Activated CD4-positive, alpha-beta memory T cell treated with anti-CD3 and anti-CD28 coated beads for 36 hours (primary cell): ENCODE results near the gene PYCR2. TPM values are rescaled to one million over a fixed set of nuclear protein-coding genes. Genes with fewer than 3 reads are reported as not detected.
"Not testable (repeated sequence)": the region's sequence is repeated elsewhere in the genome, so short reads cannot be mapped to it uniquely, and the experiment has no call there.

Source experiments
- CTCF ChIA-PET: fragments of 350-600 bp; sonication (Branson Sonifier 250); formaldehyde crosslinking; loops from one replicate; lab custom pipeline; 2021; ENCODE audit warnings: antibody characterized with exemption, inconsistent platforms; lab: Charles Lee
- POLR2A ChIA-PET: fragments of 350-600 bp; sonication (Branson Sonifier 250); formaldehyde crosslinking; loops from one replicate; lab custom pipeline; 2021; ENCODE audit warnings: antibody characterized with exemption; lab: Charles Lee
- DNase-seq: peaks from one replicate; pipeline ENCODE4 v3.0.0-alpha.2; 2020
- H3K27ac Mint-ChIP-seq: one replicate; pipeline ENCODE4 v1.8.0; 2021; ENCODE audit warnings: mixed read lengths
- H3K27me3 Mint-ChIP-seq: one replicate; pipeline ENCODE4 v1.8.0; 2021; ENCODE audit warnings: mixed read lengths
- H3K36me3 Mint-ChIP-seq: one replicate; pipeline ENCODE4 v1.8.0; 2021; ENCODE audit warnings: mixed read lengths
- H3K4me1 Mint-ChIP-seq: one replicate; pipeline ENCODE4 v1.8.0; 2021; ENCODE audit warnings: low read depth, mixed read lengths
- H3K4me3 Mint-ChIP-seq: one replicate; pipeline ENCODE4 v1.8.0; 2021; ENCODE audit warnings: mild to moderate bottlenecking, mixed read lengths
- H3K9me3 Mint-ChIP-seq: one replicate; pipeline ENCODE4 v1.8.0; 2021; ENCODE audit warnings: mixed read lengths
- intact Hi-C: fragments of 100-400 bp; cut with micrococcal nuclease; formaldehyde crosslinking; loops from one replicate; pipeline ENCODE4 v1.15.1; 2023
- total RNA-seq, 2 experiments: library from RNA; stranded (reverse); gene quantifications; one replicate each; pipeline ENCODE4 v1.2.3, GENCODE V29; 2021

The PYCR2 gene
- total RNA-seq = 100 to 1,000 TPM; 127 TPM

DNA sequence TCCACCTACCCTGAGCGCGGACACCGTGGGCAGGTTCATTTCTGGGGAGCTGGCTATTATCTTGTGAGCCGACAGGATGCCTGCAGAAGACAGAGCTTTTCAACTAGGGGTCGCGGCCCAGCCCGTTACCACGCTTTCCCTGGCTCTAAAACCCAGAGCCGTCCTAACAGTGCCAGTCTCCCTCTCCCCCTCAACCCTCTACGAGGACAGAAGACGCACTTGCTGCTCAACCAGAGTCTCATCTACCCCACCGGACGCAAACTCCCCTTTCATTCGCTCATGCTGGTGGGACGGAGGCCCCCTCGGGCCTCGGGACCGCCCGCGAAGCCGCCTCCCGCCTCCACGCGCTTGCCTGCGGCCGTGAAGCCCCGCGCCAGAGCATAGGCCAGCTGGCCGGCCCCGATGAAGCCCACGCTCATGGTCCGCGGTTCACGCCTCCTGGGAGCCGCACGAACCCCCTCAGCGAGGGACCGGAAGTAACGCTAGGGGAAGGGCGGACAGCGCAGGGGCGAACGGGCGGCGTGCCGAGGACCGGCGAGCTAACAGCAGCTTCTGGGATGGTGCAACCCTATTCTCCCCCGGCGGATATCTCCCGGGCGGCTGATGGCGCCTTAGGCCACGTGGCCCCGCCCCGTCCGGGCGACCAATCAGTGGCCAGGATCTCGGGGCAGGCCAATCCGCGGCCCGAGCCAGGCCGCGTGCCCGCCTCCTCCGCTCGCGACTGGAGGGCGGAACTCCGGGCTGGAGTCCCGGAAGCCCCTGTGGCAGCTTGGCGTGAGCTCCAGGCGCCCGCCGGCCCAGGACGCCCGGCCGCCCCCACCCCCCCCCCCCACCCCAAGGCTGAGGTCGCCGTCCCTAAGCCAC is at the start of gene PYCR2:
Gene PYCR2 (minus strand): TSS at position 559 of the 864 bp plus-strand sequence. CDS start 140 bp downstream, at position 419.
- intact Hi-C loops = loop anchor here (1.0 to 10.0 kb wide), 7 partner anchors 27 to 479 kb away; partner anchors contain the start of genes H3-3A, SDE2, SRP9 and TMEM63A
- POLR2A ChIA-PET = interaction anchor here (1.0 to 3.6 kb wide), 14 partner anchors 13 to 463 kb away, joined by 3 to 20 read pairs (median 5); partner anchors contain the start of genes SDE2, SRP9 and TMEM63A
- H3K27me3 Mint-ChIP-seq = no peaks in the 10 kb centered on the region
- peak within 1 kb of the TSS; percentile 92 for H3K27ac Mint-ChIP-seq
- H3K4me1 Mint-ChIP-seq = peaks cover 37% of the 10 kb centered on the region
- peak within 1 kb of the TSS; percentile 95 for H3K4me3 Mint-ChIP-seq
- no peaks in the 10 kb centered on the region for H3K9me3 Mint-ChIP-seq
- DNase-seq = peak; percentile 97
- CTCF ChIA-PET = interaction anchor here (1.0 to 2.6 kb wide), 8 partner anchors 13 to 451 kb away, joined by 3 to 17 read pairs (median 6); partner anchors contain the start of genes SRP9 and TMEM63A
- peaks cover 28% of the 10 kb centered on the region for H3K36me3 Mint-ChIP-seq

DNA sequence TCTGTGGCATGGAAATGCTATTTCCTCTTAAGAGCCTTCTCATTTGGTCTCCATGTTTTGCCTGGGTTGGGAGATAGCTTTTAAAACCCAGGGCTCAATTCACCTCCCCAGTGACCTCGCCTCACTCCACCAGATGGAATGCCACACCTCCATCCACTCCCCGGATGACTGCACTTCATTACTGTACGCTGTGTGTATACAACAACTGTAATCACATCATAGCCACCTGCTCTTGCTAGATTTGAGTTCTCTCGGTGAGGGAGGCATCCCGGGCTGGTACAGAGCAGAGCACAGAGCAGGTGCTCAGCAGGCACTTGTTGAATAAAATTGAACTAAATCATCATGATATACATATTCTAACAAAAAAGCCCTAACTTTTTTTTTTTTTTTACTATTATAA is 49.1 kb upstream of the PYCR2 start:
- ChIA-PET POLR2A (no interaction called here), CTCF (interaction anchor here (0.5 to 2.9 kb wide), 4 partner anchors 10 to 498 kb away, joined by 3 to 8 read pairs (median 7); no protein-coding TSS in a partner anchor)
- Mint-ChIP-seq H3K36me3 (peaks cover 6% of the 10 kb centered on the region), H3K4me3 (no peak overlapping the region), H3K27me3 (no peaks in the 10 kb centered on the region), H3K27ac (no peak overlapping the region), H3K9me3 (no peaks in the 10 kb centered on the region), H3K4me1 (peaks cover 4% of the 10 kb centered on the region)
- intact Hi-C loops = no loop called here
- no peak for DNase-seq

DNA sequence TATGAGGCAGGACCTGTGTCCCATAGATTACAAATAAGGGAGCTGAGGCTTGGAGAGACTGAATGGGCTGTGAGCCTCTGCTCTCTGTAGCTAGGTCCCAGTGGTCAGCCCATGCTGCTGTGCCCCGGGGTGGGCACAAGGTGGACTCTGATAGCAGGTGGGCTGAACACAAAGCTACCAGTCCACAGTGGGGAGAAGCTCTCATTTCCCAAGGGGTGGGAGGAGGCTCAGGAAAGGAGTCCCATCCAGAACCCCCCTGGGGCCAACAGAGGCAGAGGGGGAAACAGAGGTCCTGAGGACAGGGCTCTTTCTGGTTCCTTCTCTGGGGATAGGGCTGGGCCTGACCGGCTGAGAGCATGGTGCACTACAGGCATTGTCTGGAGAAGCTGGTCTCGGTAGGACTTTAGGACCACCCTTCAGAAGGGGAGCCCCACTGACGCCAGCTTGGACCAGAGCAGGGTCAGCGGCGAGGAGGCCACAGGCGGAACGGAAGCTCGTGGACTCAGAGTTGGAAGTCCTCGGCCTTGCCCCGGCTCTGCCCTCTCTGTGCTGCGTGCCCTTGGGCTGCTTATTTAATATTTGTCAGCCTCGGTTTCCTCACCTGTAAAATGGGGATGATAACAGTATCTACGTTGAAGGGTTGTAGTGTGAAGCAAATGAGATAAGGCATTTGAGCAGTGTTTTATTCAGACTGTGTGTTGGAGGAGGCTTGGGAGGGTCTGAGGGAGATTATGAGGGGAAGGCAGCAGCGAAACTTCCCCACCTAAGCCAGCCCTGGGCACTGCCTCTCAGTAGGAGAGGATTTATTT is 48.5 kb upstream of the PYCR2 start:
- H3K4me3 Mint-ChIP-seq = no peak overlapping the region
- no peak overlapping the region for H3K27ac Mint-ChIP-seq
- H3K27me3 Mint-ChIP-seq = no peaks in the 10 kb centered on the region
- peaks cover 4% of the 10 kb centered on the region for H3K4me1 Mint-ChIP-seq
- no peaks in the 10 kb centered on the region for H3K9me3 Mint-ChIP-seq
- H3K36me3 Mint-ChIP-seq = peaks cover 4% of the 10 kb centered on the region
- intact Hi-C loops = no loop called here
- no peak for DNase-seq
- ChIA-PET CTCF (interaction anchor here (0.5 to 2.9 kb wide), 6 partner anchors 9 to 498 kb away, joined by 3 to 8 read pairs (median 6); no protein-coding TSS in a partner anchor), POLR2A (no interaction called here)

DNA sequence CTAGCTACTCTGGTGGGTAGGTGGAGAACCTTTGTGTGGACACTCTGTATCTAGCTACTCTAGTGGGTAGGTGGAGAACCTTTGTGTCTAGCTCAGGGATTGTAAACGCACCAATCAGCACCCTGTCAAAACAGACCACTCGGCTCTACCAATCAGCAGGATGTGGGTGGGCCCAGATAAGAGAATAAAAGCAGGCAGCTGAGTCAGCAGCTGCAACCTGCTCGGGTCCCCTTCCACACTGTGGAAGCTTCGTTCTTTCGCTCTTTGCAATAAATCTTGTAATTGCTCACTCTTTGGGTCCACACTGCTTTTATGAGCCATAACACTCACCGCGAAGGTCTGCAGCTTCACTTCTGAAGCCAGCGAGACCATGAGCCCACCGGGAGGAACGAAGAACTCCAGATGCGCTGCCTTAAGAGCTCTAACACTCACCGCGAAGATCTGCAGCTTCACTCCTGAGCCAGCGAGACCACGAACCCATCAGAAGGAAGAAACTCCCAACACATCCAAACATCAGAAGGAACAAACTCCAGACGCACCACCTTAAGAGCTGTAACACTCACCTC is 46.6 kb upstream of the PYCR2 start:
- H3K4me1 Mint-ChIP-seq, DNase-seq, H3K36me3 Mint-ChIP-seq, intact Hi-C loops, H3K9me3 Mint-ChIP-seq, POLR2A ChIA-PET, H3K27me3 Mint-ChIP-seq, H3K27ac Mint-ChIP-seq, H3K4me3 Mint-ChIP-seq: not testable (repeated sequence)
- CTCF ChIA-PET = interaction anchor here (0.7 to 1.7 kb wide), 4 partner anchors 17 to 1982 kb away, joined by 3 to 4 read pairs (median 3); no protein-coding TSS in a partner anchor

DNA sequence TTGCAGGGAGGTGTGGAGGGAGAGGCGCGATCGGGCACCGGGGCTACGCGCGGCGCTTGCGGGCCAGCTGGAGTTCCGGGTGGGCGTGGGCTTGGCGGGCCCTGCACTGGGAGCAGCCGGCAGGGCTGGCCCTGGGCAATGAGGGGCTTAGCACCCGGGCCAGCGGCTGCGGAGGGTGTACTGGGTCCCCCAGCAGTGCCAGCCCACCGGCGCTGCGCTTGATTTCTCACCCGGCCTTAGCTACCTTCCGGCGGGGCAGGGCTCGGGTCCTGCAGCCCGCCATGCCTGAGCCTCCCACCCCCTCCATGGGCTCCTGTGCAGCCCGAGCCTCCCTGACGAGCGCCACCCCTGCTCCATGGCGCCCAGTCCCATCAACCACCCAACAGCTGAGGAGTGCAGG is 45.7 kb upstream of the PYCR2 start:
- DNase-seq, H3K9me3 Mint-ChIP-seq, H3K27ac Mint-ChIP-seq, POLR2A ChIA-PET, H3K36me3 Mint-ChIP-seq, H3K4me3 Mint-ChIP-seq, H3K4me1 Mint-ChIP-seq, H3K27me3 Mint-ChIP-seq, intact Hi-C loops: not testable (repeated sequence)
- CTCF ChIA-PET = interaction anchor here (0.7 to 1.7 kb wide), 2 partner anchors 18 to 1983 kb away, joined by 3 to 4 read pairs; no protein-coding TSS in a partner anchor

DNA sequence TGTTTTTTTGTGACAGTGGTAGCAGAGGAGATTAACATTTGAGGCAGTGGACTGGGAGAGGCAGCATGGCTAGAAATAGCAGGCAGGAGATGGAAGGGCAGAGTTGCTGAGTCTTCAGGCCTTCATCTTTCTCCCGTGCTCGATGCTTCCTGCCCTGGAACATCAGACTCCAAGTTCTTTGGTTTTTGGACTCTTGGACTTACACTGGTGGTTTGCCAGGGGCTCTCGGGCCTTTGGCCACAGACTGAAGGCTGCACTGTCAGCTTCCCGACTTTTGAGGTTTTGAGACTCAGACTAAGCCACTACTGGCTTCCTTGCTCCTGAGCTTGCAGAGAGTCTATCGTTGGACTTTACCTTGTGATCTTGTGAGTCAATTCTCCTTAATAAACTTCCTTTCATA is 41.2 kb upstream of the PYCR2 start:
- H3K27ac Mint-ChIP-seq = no peak overlapping the region
- H3K4me1 Mint-ChIP-seq = peaks cover 2% of the 10 kb centered on the region
- H3K9me3 Mint-ChIP-seq = no peaks in the 10 kb centered on the region
- intact Hi-C loops = no loop called here
- CTCF ChIA-PET = no interaction called here
- no peak for DNase-seq
- POLR2A ChIA-PET = interaction anchor here (0.7 kb wide), 1 partner anchor 22 kb away, joined by 3 read pairs; no protein-coding TSS in a partner anchor
- H3K36me3 Mint-ChIP-seq = no peaks in the 10 kb centered on the region
- no peaks in the 10 kb centered on the region for H3K27me3 Mint-ChIP-seq
- H3K4me3 Mint-ChIP-seq = no peak overlapping the region

DNA sequence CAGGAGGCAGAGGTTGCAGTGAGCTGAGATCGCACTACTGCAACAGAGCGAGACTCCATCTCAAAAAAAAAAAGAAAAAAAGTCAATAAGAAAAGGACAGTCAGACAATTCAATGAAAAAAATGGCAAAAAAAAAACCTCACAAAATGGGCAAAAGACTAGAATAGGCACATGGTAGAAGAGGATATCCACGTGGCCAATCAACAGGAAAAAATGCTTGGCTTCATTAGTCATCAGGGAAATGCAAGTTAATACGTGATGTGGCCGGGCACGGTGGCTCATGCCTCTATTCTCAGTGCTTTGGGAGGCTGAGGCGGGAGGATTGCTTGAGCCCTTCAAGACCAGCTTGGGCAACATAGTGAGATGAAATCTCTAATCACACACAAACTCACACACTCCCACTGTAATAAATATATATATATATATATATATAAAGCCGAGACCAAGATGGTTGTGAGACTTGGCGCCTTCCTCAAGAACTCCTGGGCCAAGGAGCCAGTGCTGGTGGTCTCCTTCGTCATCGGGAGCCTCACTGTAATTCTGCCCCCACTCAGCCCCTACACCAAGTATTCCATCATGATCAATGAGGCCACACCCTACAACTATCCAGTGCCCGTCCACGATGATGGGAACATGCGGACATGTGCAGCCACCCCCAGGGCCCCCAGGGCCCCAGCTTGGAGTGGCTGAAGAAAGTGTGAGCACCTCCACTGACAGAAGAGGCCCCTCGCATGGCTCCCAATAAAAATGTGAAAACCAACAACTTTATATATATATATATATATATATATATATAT is 39.9 kb upstream of the PYCR2 start:
- intact Hi-C loops = loop anchor here (5.0 kb wide), 1 partner anchor 233 kb away; no protein-coding TSS in a partner anchor

DNA sequence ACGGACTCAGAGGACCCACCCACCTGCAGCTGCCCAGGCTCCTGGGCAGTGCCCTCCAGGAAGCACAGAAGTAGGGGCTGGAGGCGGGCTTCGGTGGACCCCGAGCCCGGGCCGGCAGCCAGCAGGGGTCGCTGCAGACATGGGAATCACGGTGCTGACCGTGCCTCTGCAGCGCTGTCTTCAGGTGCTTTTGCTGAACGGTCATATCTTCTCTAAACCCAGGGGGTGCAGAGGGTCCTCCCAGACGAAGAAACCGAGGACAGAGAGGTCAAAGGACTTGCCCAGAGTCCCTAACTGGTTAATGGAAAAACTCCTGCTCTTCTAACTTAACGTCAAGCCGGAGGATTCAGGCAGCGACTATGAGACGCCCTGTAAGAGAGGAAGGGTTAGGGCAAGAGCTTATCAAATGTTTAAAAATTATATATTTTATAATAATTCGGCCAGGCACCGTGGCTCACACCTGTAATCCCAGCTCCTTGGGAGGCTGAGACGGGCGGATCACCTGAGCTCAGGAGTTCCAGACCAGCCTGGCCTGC is 38.5 kb upstream of the PYCR2 start:
- Mint-ChIP-seq H3K27me3 (no peaks in the 10 kb centered on the region), H3K9me3 (no peaks in the 10 kb centered on the region), H3K4me1 (peaks cover 2% of the 10 kb centered on the region), H3K27ac (no peak overlapping the region), H3K36me3 (no peaks in the 10 kb centered on the region), H3K4me3 (no peak overlapping the region)
- ChIA-PET POLR2A (no interaction called here), CTCF (interaction anchor here (0.7 to 3.8 kb wide), 21 partner anchors 9 to 489 kb away, joined by 3 to 30 read pairs (median 4); partner anchors contain the start of gene SRP9)
- DNase-seq = peak; percentile 75
- intact Hi-C loops = loop anchor here (1.0 to 5.0 kb wide), 2 partner anchors 159 to 235 kb away; no protein-coding TSS in a partner anchor

More for the DNA sequence above, 39.9 kb upstream of the PYCR2 start:
- no peaks in the 10 kb centered on the region for H3K9me3 Mint-ChIP-seq
- H3K4me1 Mint-ChIP-seq = peaks cover 2% of the 10 kb centered on the region
- CTCF ChIA-PET = interaction anchor here (1.1 to 3.8 kb wide), 6 partner anchors 8 to 26 kb away, joined by 3 to 30 read pairs (median 6); no protein-coding TSS in a partner anchor
- H3K4me3 Mint-ChIP-seq = no peak overlapping the region
- H3K36me3 Mint-ChIP-seq = no peaks in the 10 kb centered on the region
- POLR2A ChIA-PET = no interaction called here
- H3K27me3 Mint-ChIP-seq = no peaks in the 10 kb centered on the region
- DNase-seq = no peak
- H3K27ac Mint-ChIP-seq = no peak overlapping the region

DNA sequence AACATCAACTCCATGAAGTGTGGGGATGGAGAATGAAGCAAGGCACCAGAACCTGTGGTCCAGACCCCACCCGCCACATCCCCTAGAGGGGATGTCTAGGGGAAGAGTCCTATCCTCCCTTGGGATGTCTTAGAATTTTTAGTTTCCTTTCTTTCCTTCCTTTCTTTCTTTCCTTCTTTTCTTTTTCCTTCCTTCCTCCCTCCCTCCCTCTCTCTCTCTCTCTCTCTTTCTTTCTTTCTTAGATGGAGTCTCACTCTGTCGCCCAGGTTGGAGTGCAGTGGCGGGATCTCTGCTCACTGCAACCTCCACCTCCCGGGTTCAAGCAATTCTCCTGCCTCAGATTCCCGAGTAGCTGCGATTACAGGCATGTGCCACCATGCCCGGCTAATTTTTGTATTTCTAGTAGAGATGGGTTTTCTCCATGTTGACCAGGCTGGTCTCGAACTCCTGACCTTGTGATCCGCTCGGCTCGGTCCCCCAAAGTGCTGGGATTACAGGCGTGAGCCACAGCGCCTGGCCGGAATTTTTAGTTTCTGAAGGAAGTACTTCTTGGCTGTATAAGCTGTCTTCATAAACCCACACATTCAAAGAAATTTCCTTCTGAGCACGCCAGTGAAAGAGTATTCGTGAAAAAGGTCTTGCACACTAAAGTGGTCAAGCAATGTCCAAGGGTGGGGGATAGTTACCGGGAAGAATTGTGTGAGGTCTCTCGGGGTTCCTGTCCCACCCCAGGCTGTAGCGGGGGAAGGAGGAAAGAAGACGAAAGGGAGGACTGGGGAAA is 37.8 kb upstream of the PYCR2 start:
- intact Hi-C loops = loop anchor here (1.0 to 5.0 kb wide), 2 partner anchors 159 to 235 kb away; no protein-coding TSS in a partner anchor
- Mint-ChIP-seq H3K27ac (no peak overlapping the region), H3K27me3 (no peaks in the 10 kb centered on the region), H3K4me3 (no peak overlapping the region), H3K9me3 (no peaks in the 10 kb centered on the region), H3K4me1 (peaks cover 2% of the 10 kb centered on the region), H3K36me3 (no peaks in the 10 kb centered on the region)
- CTCF ChIA-PET = interaction anchor here (0.7 to 3.8 kb wide), 22 partner anchors 9 to 489 kb away, joined by 3 to 30 read pairs (median 4); partner anchors contain the start of genes H3-3A, PYCR2, SRP9 and TMEM63A
- POLR2A ChIA-PET = no interaction called here
- no peak for DNase-seq

DNA sequence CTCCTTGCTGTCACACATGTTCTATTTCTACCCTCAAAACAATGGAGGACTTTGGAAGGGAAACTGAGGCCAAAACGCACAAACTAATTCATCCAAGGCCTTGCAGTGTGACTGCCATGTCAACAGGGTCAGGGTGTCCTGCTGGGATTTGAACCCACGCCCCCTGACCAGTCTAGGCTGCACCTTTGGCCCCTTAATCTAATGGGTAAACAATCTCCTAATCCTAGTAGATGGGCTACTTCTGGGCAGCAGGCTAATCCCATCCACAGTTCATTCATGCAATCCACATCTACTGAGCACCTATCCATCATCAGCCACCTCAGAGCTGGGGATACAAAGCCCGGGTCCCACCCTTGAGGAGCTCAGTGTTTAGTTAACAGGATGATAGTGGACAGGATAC is 34.0 kb upstream of the PYCR2 start:
- Mint-ChIP-seq H3K27ac (no peak overlapping the region), H3K4me3 (no peak overlapping the region), H3K36me3 (no peaks in the 10 kb centered on the region), H3K9me3 (no peaks in the 10 kb centered on the region), H3K27me3 (peaks cover 3% of the 10 kb centered on the region), H3K4me1 (peaks cover 2% of the 10 kb centered on the region)
- intact Hi-C loops = no loop called here
- POLR2A ChIA-PET = no interaction called here
- DNase-seq = no peak
- CTCF ChIA-PET = no interaction called here
